HG02938 (cell line): ENCODE data around the gene AATF.

ENCODE experiments used
- ATAC-seq: cut with Tn5 transposase; IDR thresholded peaks from one replicate; pipeline ENCODE4 v1.9.1; 2021; ENCODE audit warnings: mild to moderate bottlenecking, moderate library complexity; ENCODE audit not compliant: unreplicated experiment

AATF gene

DNA sequence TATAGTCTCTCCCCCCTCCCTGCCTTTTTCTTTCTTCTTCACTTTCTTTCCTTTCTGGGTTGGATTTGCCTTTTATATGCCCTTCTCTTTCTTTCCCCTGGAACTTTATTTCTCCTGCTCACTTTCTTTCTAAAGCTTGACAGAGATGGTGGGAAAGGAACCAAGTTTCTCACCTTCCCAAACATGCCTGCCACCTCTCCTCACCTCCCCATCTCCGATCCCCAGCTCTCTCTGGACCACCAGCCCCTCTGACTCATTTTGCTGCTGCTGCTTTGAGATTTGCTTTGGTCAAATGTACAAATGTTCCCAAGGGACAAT is 18.2 kb upstream of the AATF start:
- no peak for ATAC-seq

GRCh38 chr17:36931096-36931696 is 17.6 kb upstream of the AATF start:
- ATAC-seq, result no peak

GRCh38 chr17:36931697-36932382 is 16.9 kb upstream of the AATF start:
- ATAC-seq, result no peak

DNA sequence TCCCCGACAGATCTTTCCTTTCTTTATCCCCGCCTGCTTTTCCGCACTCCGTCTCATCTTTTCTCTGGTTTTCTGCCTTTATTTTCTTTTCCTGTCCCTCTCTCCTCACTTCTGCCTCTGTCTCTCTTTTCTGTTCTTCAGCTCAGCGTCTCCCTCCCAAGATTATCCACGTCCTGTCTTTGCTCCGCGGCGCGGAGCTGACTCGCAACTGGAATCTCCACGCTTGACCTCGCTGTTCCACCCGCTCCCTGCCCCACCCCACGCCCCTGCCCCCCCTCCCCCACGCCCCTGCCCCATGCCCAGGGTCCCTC is 16.4 kb upstream of the AATF start:
- no peak for ATAC-seq

DNA sequence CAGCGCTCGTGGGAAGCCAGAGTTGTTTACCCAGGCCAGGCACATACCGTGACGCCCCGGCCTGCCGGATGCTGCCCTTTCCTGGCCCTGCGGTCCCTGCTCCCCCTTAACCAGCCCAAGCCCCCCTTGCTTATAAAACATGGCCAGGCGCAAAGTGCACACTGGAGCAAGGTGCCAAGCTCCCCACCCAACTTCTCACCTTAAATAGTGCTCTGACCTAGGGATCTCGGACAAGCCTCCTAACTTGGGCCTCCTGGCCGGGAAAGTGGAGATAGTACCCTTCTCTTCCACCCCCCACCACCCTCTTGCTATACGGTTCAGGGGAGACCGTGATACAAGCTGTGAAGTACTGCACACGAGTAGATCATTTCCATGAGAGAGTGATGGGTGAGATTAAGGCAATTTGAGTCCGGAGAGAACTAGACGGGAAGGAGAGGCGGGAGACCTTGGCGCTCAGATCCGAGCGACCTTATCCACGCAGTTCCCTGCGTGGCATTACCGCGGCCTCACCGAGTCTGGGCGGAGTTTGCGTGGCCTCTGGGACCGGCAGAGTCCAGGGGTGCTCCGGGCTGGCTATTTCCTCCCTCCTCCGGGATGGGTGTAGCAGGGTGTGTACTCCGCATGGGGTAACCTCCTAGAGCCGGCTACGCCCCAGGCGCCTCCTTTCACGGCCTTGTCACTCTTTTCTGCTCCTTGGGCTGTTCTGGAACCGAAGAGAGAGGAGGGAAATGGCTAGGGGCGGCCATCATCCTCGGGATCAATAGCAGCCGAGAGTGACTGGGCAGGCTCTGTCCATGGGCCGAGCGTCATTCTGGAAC is 15.9 kb upstream of the AATF start:
- ATAC-seq, result no peak

DNA sequence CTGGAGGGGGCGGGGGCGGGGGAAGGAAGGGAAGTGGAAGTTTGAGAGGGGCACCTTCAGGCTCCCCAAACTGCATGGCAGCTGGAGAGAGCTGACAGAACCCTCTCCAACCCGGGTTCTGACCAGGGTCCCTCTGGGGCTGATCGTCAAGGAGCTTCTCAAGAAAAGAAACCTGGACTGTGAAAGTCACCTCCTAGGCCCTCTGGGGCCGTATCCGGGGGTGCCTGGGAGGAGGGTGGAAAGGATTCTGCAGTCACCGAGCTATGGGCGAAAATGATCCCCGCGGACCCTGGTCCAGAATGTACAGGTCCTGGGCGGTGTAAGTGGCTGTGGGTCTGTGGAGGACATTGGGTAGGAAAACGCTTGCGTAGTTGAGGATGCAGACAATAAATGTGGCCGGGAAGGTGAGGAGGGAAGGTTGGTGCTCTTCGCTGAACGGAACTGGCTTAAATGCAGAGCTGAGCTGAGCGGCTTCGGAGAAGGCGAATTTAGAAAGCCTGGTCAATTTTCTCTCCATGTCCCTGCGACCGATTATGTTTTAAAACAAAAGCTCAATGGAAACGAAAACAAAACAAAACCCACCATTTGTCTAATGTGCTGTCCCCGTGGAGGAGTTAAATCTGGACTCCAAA is 15.1 kb upstream of the AATF start:
- ATAC-seq, result no peak

GRCh38 chr17:36934144-36934691 is 14.5 kb upstream of the AATF start:
- no peak for ATAC-seq

GRCh38 chr17:36934692-36935630 is 13.8 kb upstream of the AATF start:
- no peak for ATAC-seq

GRCh38 chr17:36935671-36936454 is 12.9 kb upstream of the AATF start:
- no peak for ATAC-seq

DNA sequence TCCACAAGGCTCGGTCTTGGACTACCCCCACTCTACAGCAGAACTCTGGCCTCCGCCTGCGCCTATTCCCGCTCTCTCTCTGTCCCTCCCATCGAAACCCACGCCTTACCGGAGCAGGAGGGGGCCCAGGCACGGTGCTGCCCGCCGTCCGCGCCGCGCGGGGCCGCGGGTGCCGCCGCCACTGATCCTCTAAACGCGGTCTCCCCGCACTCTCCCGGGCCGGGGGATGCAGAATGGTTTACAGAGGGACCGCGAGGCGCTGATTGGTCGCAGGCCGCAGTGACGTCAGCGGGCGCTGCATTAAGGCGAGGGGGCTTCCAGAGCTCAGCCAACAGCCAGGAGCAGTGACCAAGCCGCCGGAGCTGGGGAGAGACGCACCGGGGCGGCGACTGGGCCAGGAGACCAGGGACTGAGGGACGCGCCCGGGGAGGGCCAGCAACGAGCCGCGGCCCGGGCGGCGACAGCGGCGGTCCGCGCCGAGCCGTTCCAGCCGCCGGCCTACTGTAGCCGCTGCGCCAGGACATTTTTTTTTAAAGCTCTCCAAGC is 12.2 kb upstream of the AATF start:
- no peak for ATAC-seq

GRCh38 chr17:36937001-36937958 is 11.5 kb upstream of the AATF start, which contains the start of gene LHX1:
TSS of gene LHX1 (plus strand) at chr17:36937475. CDS start at chr17:36938198, 723 bp downstream.
- ATAC-seq, result no peak

GRCh38 chr17:36937959-36938565 is 10.7 kb upstream of the AATF start:
- ATAC-seq, result no peak

DNA sequence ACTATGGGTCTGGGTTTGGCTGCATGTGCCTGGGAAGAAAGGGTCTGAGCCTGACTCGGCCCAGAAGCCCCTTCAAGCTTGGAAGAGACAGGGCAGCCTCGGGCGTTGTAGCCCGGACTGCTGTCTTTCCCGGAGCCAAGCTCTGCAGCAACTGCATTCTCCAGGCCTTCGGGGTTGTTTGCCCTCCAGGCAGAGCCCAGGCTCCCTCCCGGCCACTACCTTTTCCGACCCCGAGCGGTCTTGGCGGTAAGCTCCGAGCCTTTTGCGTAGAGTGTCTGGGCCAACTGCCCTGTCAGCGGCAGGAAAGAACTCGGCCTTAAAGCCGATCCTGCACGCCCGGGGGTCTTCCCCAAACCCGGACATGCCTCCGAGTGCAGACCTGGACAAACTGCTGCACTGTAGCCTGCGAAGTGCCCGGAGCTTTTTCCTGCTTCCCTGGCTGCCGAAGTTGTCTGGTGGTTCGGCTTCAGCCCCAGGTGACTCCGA is 10.1 kb upstream of the AATF start:
- ATAC-seq, result no peak

DNA sequence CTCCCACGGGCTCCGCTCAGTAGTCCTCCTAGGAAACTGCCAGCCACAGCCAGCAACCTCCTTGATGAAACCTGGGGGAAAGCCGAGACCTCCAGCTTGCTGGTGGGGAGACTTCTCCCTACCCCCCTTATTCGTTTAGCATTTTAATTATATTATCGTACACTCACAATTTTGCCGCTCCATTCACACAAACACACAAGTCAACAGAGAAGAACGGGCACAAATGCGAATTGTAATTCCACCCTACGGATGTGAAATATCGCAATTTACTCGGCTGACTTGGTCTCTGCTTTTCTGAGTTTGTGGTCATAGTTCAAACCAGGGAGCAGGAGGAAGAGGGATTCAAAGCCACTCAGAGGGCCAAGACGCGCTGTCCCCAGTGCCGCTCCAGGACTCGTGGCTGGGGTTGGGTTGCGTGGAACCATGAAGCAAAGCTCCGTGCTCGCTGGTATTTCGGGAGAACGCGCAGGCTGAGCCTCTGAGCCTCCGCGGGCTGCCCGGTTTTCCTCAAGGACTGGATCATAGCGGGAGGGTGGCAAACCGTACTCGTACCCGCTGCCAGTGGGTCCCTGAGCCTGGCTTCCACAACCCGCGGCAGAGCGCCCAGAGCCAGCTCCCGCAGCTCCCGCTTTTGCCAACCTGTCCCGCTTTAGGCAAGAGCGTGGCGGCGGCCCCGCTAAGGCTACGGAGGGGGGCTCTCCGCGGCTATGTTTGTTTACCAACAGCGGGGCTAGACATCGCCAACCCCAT is 9.5 kb upstream of the AATF start:
- no peak for ATAC-seq

GRCh38 chr17:36939802-36940312 is 8.9 kb upstream of the AATF start:
- no peak for ATAC-seq
